ENCODE data around the gene CHMP3. TPM values are rescaled to one million over a fixed set of nuclear protein-coding genes. Genes with fewer than 3 reads are reported as not detected.
A peak's percentile ranks its signal among the peaks of the same experiment; 100 is the strongest.
"Not testable (repeated sequence)": the region's sequence is repeated elsewhere in the genome, so short reads cannot be mapped to it uniquely, and the experiment has no call there.

The CHMP3 gene
- total and polyA plus RNA-seq, 4 donors = 49.4 to 127 (median 99.5) TPM

GRCh38 chr2:86592547-86593230 lies 29.4 kb upstream of the CHMP3 start:
- Histone ChIP-seq H3K9ac (ENCODE audit: insufficient read depth in 1 of 2, low read length in 2 of 2) (no peak overlapping the region), H3K4me3 (no peak overlapping the region), H3K9me3 (ENCODE audit: control insufficient read depth in 4 of 4, insufficient read depth in 3 of 4, low read length in 3 of 4) (peaks cover 0 to 3% (median 0%) of the 10 kb centered on the region in 4 donors), H3K27ac (ENCODE audit: low read depth in 1 of 2, low read length in 1 of 2) (peak overlapping the region in 1 of 2 donors; percentile 40), H3K36me3 (ENCODE audit: control insufficient read depth in 4 of 4, insufficient read depth in 4 of 4, low read length in 4 of 4) (no peaks in the 10 kb centered on the region), H3K27me3 (ENCODE audit: control insufficient read depth in 3 of 3, insufficient read depth in 3 of 3, low read length in 2 of 3) (no peaks in the 10 kb centered on the region), H3K4me1 (ENCODE audit: control insufficient read depth in 5 of 5, insufficient read depth in 5 of 5, low read length in 5 of 5) (peaks cover 0 to 8% (median 0%) of the 10 kb centered on the region in 5 donors)
- ATAC-seq (ENCODE audit: insufficient read depth, low FRiP score) (no peak), DNase-seq (no peak)
- TF ChIP-seq CTCF (IDR thresholded peaks at IDR 0.05; ENCODE audit: control extremely low read depth, extremely low read depth) = no peak
- WGBS, 2 donors = 68 to 75% methylated on average over 3 of the region's 3 CpGs

- not testable (repeated sequence) for ATAC-seq (ENCODE audit: insufficient read depth, low FRiP score); DNase-seq; H3K27me3 ChIP-seq (ENCODE audit: control insufficient read depth in 3 of 3, insufficient read depth in 3 of 3, low read length in 2 of 3); H3K36me3 ChIP-seq (ENCODE audit: control insufficient read depth in 4 of 4, insufficient read depth in 4 of 4, low read length in 4 of 4); H3K4me1 ChIP-seq (ENCODE audit: control insufficient read depth in 5 of 5, insufficient read depth in 5 of 5, low read length in 5 of 5); H3K27ac ChIP-seq (ENCODE audit: low read depth in 1 of 2, low read length in 1 of 2); H3K9me3 ChIP-seq (ENCODE audit: control insufficient read depth in 4 of 4, insufficient read depth in 3 of 4, low read length in 3 of 4); H3K9ac ChIP-seq (ENCODE audit: insufficient read depth in 1 of 2, low read length in 2 of 2); H3K4me3 ChIP-seq
- WGBS, 2 donors = 97 to 99% methylated on average over 5 of the region's 5 CpGs
Observed at GRCh38 chr2:86589701-86590100, 26.5 kb upstream of the CHMP3 start.

GRCh38 chr2:86584151-86584913 lies 21.1 kb upstream of the CHMP3 start:
- no peak overlapping the region for H3K4me3 ChIP-seq
- WGBS, 2 donors = 63 to 64% methylated on average over 2 of the region's 2 CpGs
- H3K36me3 ChIP-seq (ENCODE audit: control insufficient read depth in 4 of 4, insufficient read depth in 4 of 4, low read length in 4 of 4) = no peaks in the 10 kb centered on the region
- peak; percentile 77 for ATAC-seq (ENCODE audit: insufficient read depth, low FRiP score)
- H3K4me1 ChIP-seq (ENCODE audit: control insufficient read depth in 5 of 5, insufficient read depth in 5 of 5, low read length in 5 of 5) = no peaks in the 10 kb centered on the region
- H3K9me3 ChIP-seq (ENCODE audit: control insufficient read depth in 4 of 4, insufficient read depth in 3 of 4, low read length in 3 of 4) = peaks cover 0 to 3% (median 0%) of the 10 kb centered on the region in 4 donors
- H3K27me3 ChIP-seq (ENCODE audit: control insufficient read depth in 3 of 3, insufficient read depth in 3 of 3, low read length in 2 of 3) = no peaks in the 10 kb centered on the region
- no peak overlapping the region for H3K27ac ChIP-seq (ENCODE audit: low read depth in 1 of 2, low read length in 1 of 2)
- peak in 1 of 3 donors; percentile 9 for DNase-seq
- TF ChIP-seq CTCF (IDR thresholded peaks at IDR 0.05; ENCODE audit: control extremely low read depth, extremely low read depth) = no peak
- H3K9ac ChIP-seq (ENCODE audit: insufficient read depth in 1 of 2, low read length in 2 of 2) = no peak overlapping the region

- no peak for TF ChIP-seq CTCF (IDR thresholded peaks at IDR 0.05; ENCODE audit: control extremely low read depth, extremely low read depth)
- no peak for DNase-seq
- Histone ChIP-seq H3K4me3 (no peak overlapping the region), H3K9me3 (ENCODE audit: control insufficient read depth in 4 of 4, insufficient read depth in 3 of 4, low read length in 3 of 4) (peaks cover 0 to 4% (median 0%) of the 10 kb centered on the region in 4 donors), H3K27me3 (ENCODE audit: control insufficient read depth in 3 of 3, insufficient read depth in 3 of 3, low read length in 2 of 3) (no peaks in the 10 kb centered on the region), H3K36me3 (ENCODE audit: control insufficient read depth in 4 of 4, insufficient read depth in 4 of 4, low read length in 4 of 4) (no peaks in the 10 kb centered on the region), H3K27ac (ENCODE audit: low read depth in 1 of 2, low read length in 1 of 2) (no peak overlapping the region), H3K4me1 (ENCODE audit: control insufficient read depth in 5 of 5, insufficient read depth in 5 of 5, low read length in 5 of 5) (no peaks in the 10 kb centered on the region), H3K9ac (ENCODE audit: insufficient read depth in 1 of 2, low read length in 2 of 2) (no peak overlapping the region)
- no peak for ATAC-seq (ENCODE audit: insufficient read depth, low FRiP score)
Observed at GRCh38 chr2:86580560-86580959, 17.3 kb upstream of the CHMP3 start.
